HUES64 (cell line): ENCODE results near the gene HS3ST4.

Experiments
- H3K27ac ChIP-seq: 2 replicates; pipeline ENCODE4 v1.7.0; 2013; ENCODE audit warnings: low read depth, low read length, inconsistent platforms
- H3K27me3 ChIP-seq: 2 replicates; pipeline ENCODE4 v1.6.1; 2013; ENCODE audit warnings: mild to moderate bottlenecking, low read length; ENCODE audit not compliant: insufficient read depth
- H3K36me3 ChIP-seq: 2 replicates; pipeline ENCODE4 v1.6.1; 2013; ENCODE audit warnings: mild to moderate bottlenecking, low read length; ENCODE audit not compliant: insufficient read depth
- H3K4me1 ChIP-seq: 2 replicates; pipeline ENCODE4 v1.6.1; 2013; ENCODE audit warnings: mild to moderate bottlenecking, low read length, moderate library complexity; ENCODE audit not compliant: insufficient read depth
- H3K4me3 ChIP-seq: 2 replicates; pipeline ENCODE4 v1.5.1; 2013; ENCODE audit warnings: mild to moderate bottlenecking, low read length, moderate library complexity
- H3K9ac ChIP-seq: 2 replicates; pipeline ENCODE4 v1.6.1; 2013; ENCODE audit warnings: mild to moderate bottlenecking, low read depth, low read length
- H3K9me3 ChIP-seq: 2 replicates; pipeline ENCODE4 v1.6.1; 2013; ENCODE audit warnings: low read depth, low read length; ENCODE audit not compliant: insufficient read depth
- WGBS: fragments of 150-250, 120-280 bp; methylation state at CpG from one replicate; pipeline ENCODE4 v1.1.7; 2013; ENCODE audit warnings: missing lambda C conversion rate; 5-methylcytosine and 5-hydroxymethylcytosine counted together

Gene HS3ST4

GRCh38 chr16:25699069-25699468 lies 7.3 kb downstream of the HS3ST4 start:
- peaks cover 4% of the 10 kb centered on the region; the same call in 1 of the 2 replicates for H3K4me1 ChIP-seq
- H3K9me3 ChIP-seq = no peaks in the 10 kb centered on the region
- H3K27ac ChIP-seq = no peak overlapping the region
- H3K36me3 ChIP-seq = no peaks in the 10 kb centered on the region
- no peak overlapping the region for H3K9ac ChIP-seq
- H3K4me3 ChIP-seq = no peak overlapping the region
- H3K27me3 ChIP-seq = peaks cover 16% of the 10 kb centered on the region
- 92% methylated on average over 7 of the region's 7 CpGs for WGBS

DNA sequence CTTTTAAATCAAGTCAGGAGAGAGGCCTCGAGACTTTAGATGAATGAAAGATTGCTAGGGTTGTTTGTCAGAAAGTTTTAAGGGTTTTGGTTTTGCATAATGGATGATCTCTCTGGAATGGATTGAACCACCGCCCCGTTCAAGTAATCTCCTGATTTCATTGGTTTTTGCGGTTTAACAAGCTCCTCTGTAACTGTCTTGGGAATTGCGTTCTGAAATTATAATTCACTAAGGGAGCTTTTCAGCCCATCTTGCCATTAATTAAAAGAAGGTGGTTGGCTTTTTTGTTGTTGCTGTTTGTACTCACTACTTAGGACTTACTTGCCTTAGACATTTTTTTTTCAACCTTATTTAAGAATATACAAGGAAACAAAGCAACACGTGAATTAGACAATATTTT lies 8.8 kb downstream of the HS3ST4 start:
- Histone ChIP-seq H3K27me3 (peaks cover 2% of the 10 kb centered on the region), H3K9me3 (no peaks in the 10 kb centered on the region), H3K36me3 (no peaks in the 10 kb centered on the region), H3K27ac (no peak overlapping the region), H3K4me1 (peaks cover 3% of the 10 kb centered on the region; the same call in 1 of the 2 replicates), H3K9ac (no peak overlapping the region), H3K4me3 (no peak overlapping the region)
- 95% methylated on average over 6 of the region's 6 CpGs for WGBS

DNA sequence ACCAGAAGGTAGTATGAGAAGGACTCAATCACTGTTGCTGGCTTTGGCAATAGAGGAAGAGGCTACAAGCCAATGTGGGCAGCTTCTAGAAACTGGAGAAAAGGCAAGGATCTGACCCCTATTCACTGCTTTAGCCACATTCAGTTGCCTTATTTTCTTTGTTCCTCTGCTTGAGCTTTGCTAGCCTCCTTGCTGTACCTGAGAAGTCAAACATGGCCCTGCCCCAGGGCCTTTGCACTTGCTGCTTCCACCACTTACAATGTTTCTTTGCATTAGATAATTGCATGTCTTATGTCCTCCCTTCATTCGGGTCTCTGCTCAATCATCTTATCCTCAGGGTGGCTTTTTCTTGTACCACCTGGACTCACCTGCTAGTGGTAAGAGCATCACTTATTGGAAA lies 15.8 kb downstream of the HS3ST4 start:
- Histone ChIP-seq H3K36me3 (no peaks in the 10 kb centered on the region), H3K4me1 (peaks cover 12% of the 10 kb centered on the region), H3K27ac (no peak overlapping the region), H3K27me3 (no peaks in the 10 kb centered on the region), H3K4me3 (no peak overlapping the region), H3K9ac (no peak overlapping the region), H3K9me3 (no peaks in the 10 kb centered on the region)
- 88% methylated on average over 1 of the region's 1 CpG for WGBS

DNA sequence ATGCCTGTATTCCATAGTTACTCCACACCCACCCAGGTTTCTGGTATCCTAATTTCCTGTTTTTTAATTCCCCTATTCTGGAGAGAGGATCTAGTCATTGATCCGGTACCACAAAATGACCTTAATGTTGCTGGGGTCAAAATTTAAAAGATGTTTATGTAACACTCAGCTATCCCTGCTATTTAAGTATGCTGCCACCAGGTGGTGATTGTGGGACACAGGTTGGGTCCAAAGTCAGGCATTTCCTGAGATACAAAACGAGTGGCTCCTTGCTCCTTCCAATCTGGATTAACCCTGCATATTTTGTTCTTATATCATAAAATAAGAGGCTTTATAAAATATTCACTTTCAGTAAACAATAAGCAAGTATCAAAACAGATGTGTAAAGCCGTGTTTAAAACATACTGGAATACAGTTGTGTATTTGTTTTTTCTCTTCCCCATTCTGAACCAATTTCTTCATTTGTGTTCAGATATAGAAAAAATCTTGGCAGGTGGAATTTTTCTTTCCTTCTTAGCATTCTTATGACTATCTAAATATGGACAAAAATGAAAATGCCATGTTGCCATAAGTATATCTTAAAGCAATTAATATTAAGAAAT lies 16.3 kb downstream of the HS3ST4 start:
- no peaks in the 10 kb centered on the region for H3K27me3 ChIP-seq
- H3K27ac ChIP-seq = no peak overlapping the region
- H3K9ac ChIP-seq = no peak overlapping the region
- no peak overlapping the region for H3K4me3 ChIP-seq
- H3K9me3 ChIP-seq = no peaks in the 10 kb centered on the region
- peaks cover 12% of the 10 kb centered on the region for H3K4me1 ChIP-seq
- H3K36me3 ChIP-seq = no peaks in the 10 kb centered on the region
- WGBS = 54% methylated on average over 2 of the region's 3 CpGs

- no peak overlapping the region for H3K4me3 ChIP-seq
- no peak overlapping the region for H3K9ac ChIP-seq
- H3K4me1 ChIP-seq = peaks cover 17% of the 10 kb centered on the region
- H3K27ac ChIP-seq = no peak overlapping the region
- WGBS = 60% methylated on average over 7 of the region's 7 CpGs
- H3K27me3 ChIP-seq = no peaks in the 10 kb centered on the region
- H3K36me3 ChIP-seq = no peaks in the 10 kb centered on the region
- no peaks in the 10 kb centered on the region for H3K9me3 ChIP-seq
Measured at GRCh38 chr16:25709213-25709612, 17.5 kb downstream of the HS3ST4 start.

DNA sequence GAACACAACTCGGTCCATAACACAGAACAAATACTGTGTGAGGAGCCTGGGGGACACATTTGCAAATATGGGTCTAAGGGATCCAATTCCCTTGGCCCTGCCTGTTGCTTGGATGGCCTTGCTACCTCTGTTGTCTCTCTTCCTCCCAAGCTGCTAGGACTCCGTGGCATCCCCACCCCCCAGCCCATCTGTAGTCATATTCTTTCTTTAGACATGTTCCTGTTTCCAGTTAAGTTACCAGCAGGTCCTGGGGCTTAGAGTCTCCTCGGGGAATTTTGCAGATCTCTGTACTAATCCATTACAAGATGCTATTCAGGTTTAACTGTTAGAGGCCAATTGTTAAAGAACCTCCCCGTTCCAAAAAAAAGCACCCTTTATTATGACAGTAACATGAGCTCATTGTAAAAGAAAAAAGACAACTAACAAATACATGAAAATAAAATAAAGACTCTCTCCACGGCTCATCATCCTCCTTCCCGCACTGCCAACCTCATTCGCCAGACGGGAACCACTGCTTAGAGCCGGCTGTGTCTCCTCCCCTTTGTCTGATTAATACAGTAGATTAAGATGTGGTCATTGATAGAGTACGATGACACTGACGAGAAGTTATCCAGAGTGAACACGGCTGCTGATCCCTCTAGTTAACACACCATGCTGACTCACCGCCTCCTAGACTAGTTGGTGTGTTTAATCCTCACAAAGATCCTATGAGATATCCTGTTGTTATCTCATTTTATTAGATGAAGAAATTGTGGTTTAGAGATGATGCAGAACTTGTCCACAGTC lies 22.2 kb downstream of the HS3ST4 start:
- no peak overlapping the region for H3K9ac ChIP-seq
- H3K27me3 ChIP-seq = no peaks in the 10 kb centered on the region
- H3K4me1 ChIP-seq = peaks cover 14% of the 10 kb centered on the region
- WGBS = 92% methylated on average over 12 of the region's 13 CpGs
- H3K36me3 ChIP-seq = no peaks in the 10 kb centered on the region
- no peak overlapping the region for H3K27ac ChIP-seq
- H3K4me3 ChIP-seq = no peak overlapping the region
- H3K9me3 ChIP-seq = no peaks in the 10 kb centered on the region

- whole genome bisulfite sequencing = 97% methylated on average over 2 of the region's 2 CpGs
- H3K9me3 ChIP-seq = no peaks in the 10 kb centered on the region
- H3K4me3 ChIP-seq = no peak overlapping the region
Measured at GRCh38 chr16:25716186-25716585, 24.4 kb downstream of the HS3ST4 start.

GRCh38 chr16:25721439-25721838 lies 29.7 kb downstream of the HS3ST4 start:
- 86% methylated on average over 2 of the region's 3 CpGs for WGBS
- H3K9ac ChIP-seq = no peak overlapping the region

More at GRCh38 chr16:25716186-25716585, 24.4 kb downstream of the HS3ST4 start:
- no peaks in the 10 kb centered on the region for H3K36me3 ChIP-seq
- no peak overlapping the region for H3K27ac ChIP-seq
- H3K9ac ChIP-seq = no peak overlapping the region
- no peaks in the 10 kb centered on the region for H3K27me3 ChIP-seq
- H3K4me1 ChIP-seq = peaks cover 5% of the 10 kb centered on the region; the same call in 1 of the 2 replicates

GRCh38 chr16:25726430-25727098 lies 34.8 kb downstream of the HS3ST4 start:
- H3K9ac ChIP-seq = no peak overlapping the region
- WGBS = 74% methylated on average over 5 of the region's 5 CpGs
- no peaks in the 10 kb centered on the region for H3K27me3 ChIP-seq
- no peaks in the 10 kb centered on the region for H3K36me3 ChIP-seq
- H3K4me3 ChIP-seq = no peak overlapping the region
- H3K9me3 ChIP-seq = no peaks in the 10 kb centered on the region
- H3K4me1 ChIP-seq = no peaks in the 10 kb centered on the region
- H3K27ac ChIP-seq = no peak overlapping the region

More at GRCh38 chr16:25721439-25721838, 29.7 kb downstream of the HS3ST4 start:
- no peaks in the 10 kb centered on the region for H3K4me1 ChIP-seq
- no peak overlapping the region for H3K4me3 ChIP-seq
- no peak overlapping the region for H3K27ac ChIP-seq
- H3K36me3 ChIP-seq = no peaks in the 10 kb centered on the region
- H3K9me3 ChIP-seq = no peaks in the 10 kb centered on the region
- H3K27me3 ChIP-seq = no peaks in the 10 kb centered on the region

- H3K27ac ChIP-seq = no peak overlapping the region
- 94% methylated on average over 15 of the region's 15 CpGs for WGBS
Measured at GRCh38 chr16:25729188-25729915, 37.6 kb downstream of the HS3ST4 start.

DNA sequence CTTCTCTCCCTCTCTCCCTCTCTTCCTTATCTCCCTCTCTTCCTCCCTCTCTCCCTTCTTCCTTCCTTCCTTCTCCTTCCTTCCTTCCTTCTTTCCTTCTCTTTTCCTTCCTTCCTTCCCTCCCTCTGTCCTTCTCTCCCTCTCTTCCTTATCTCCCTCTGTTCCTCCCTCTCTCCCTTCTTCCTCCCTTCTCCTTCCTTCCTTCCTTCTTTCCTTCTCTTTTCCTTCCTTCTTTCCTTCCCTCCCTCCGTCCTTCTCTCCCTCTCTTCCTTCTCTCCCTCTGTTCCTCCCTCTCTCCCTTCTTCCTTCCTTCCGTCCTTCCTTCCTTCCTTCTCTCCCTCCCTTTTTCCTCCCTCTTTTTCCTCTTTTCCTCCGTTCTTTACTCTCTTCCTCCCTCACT lies 38.6 kb downstream of the HS3ST4 start:
- WGBS = 91% methylated on average over 3 of the region's 3 CpGs
- H3K9ac ChIP-seq = no peak overlapping the region
- no peak overlapping the region for H3K4me3 ChIP-seq
- no peaks in the 10 kb centered on the region for H3K4me1 ChIP-seq
- H3K36me3 ChIP-seq = no peaks in the 10 kb centered on the region
- H3K27ac ChIP-seq = no peak overlapping the region
- no peaks in the 10 kb centered on the region for H3K9me3 ChIP-seq
- no peaks in the 10 kb centered on the region for H3K27me3 ChIP-seq

More at GRCh38 chr16:25729188-25729915, 37.6 kb downstream of the HS3ST4 start:
- Histone ChIP-seq H3K9me3 (no peaks in the 10 kb centered on the region), H3K4me1 (no peaks in the 10 kb centered on the region), H3K9ac (no peak overlapping the region), H3K27me3 (no peaks in the 10 kb centered on the region), H3K4me3 (no peak overlapping the region), H3K36me3 (no peaks in the 10 kb centered on the region)
